ENCODE results near the gene BSCL2. TPM values are rescaled to one million over a fixed set of nuclear protein-coding genes. Genes with fewer than 3 reads are reported as not detected.

BSCL2 gene
- total and polyA plus RNA-seq, 2 of the 13 experiments (the other 11 are each of a cell fraction or from before 2014, with no cell fraction given), result 19.5 to 21.1 TPM

- TF ChIP-seq ERF (CRISPR knock-in tag; IDR thresholded peaks at IDR 0.05) (peak; percentile 70; the same call in 1 of the 2 replicates), ZNF629 (CRISPR knock-in tag; conservative IDR thresholded peaks at IDR 0.05) (no peak), NR2C2 (CRISPR knock-in tag; IDR thresholded peaks at IDR 0.05; ENCODE audit: borderline replicate concordance) (peak; percentile 22; the same call in 1 of the 2 replicates), ZEB1 (IDR thresholded peaks at IDR 0.05; ENCODE audit: insufficient replicate concordance, low read depth) (peak; percentile 70), NFRKB (IDR thresholded peaks at IDR 0.05) (no peak), CHD2 (IDR thresholded peaks at IDR 0.05; ENCODE audit: low read depth, low read length) (peak; percentile 38; the same call in 1 of the 2 replicates), SALL2 (CRISPR knock-in tag; IDR thresholded peaks at IDR 0.05) (0 out of 2 replicates have a peak, but pooled peaks have one; percentile 23), ETV5 (CRISPR knock-in tag; IDR thresholded peaks at IDR 0.05; ENCODE audit: borderline replicate concordance) (peak; percentile 82), BCL6 (CRISPR knock-in tag; IDR thresholded peaks at IDR 0.05) (0 out of 2 replicates have a peak, but pooled peaks have one; percentile 10), ZNF709 (CRISPR knock-in tag; IDR thresholded peaks at IDR 0.05) (0 out of 2 replicates have a peak, but pooled peaks have one; percentile 35), RFX3 (CRISPR knock-in tag; IDR thresholded peaks at IDR 0.05) (0 out of 2 replicates have a peak, but pooled peaks have one; percentile 10), ZMAT3 (CRISPR knock-in tag; conservative IDR thresholded peaks at IDR 0.05) (peak; percentile 46), ZNF616 (CRISPR knock-in tag; IDR thresholded peaks at IDR 0.05; ENCODE audit: low read depth) (peak; percentile 24; the same call in 1 of the 2 replicates), RXRA (CRISPR knock-in tag; IDR thresholded peaks at IDR 0.05) (peak; percentile 32; the same call in 1 of the 2 replicates), RORA (CRISPR knock-in tag; IDR thresholded peaks at IDR 0.05) (no peak), GTF3A (CRISPR knock-in tag; conservative IDR thresholded peaks at IDR 0.05) (0 out of 2 replicates have a peak, but pooled peaks have one; percentile 87), ZBTB34 (CRISPR knock-in tag; IDR thresholded peaks at IDR 0.05) (no peak; the same call in 1 of the 2 replicates), ZBTB7B (CRISPR knock-in tag; IDR thresholded peaks at IDR 0.05) (no peak), ZNF207 (IDR thresholded peaks at IDR 0.05; ENCODE audit: borderline replicate concordance) (no peak), THAP7 (CRISPR knock-in tag; IDR thresholded peaks at IDR 0.05) (peak; percentile 65; the same call in 1 of the 2 replicates), ZNF430 (CRISPR knock-in tag; IDR thresholded peaks at IDR 0.05) (peak; percentile 54), POLR2G (IDR thresholded peaks at IDR 0.05; ENCODE audit: low read depth, low read length) (peak; percentile 100), PRDM10 (CRISPR knock-in tag; IDR thresholded peaks at IDR 0.05; ENCODE audit: low read depth) (0 out of 2 replicates have a peak, but pooled peaks have one; percentile 39), DRAP1 (CRISPR knock-in tag; IDR thresholded peaks at IDR 0.05) (peak; percentile 97), MED8 (CRISPR knock-in tag; IDR thresholded peaks at IDR 0.05; ENCODE audit: insufficient replicate concordance) (peak; percentile 93), ZNF724P (CRISPR knock-in tag; IDR thresholded peaks at IDR 0.05; ENCODE audit: borderline replicate concordance) (peak; percentile 69; the same call in 1 of the 2 replicates)
Measured at GRCh38 chr11:62665075-62665598, 42.1 kb downstream of the BSCL2 start, which contains the start of the genes C11orf98 and CSKMT (continued).

All from HepG2 (cell line).